Testis (tissue), 3 donors: Measurements from ENCODE around the gene PANX1. TPM values are rescaled to one million over a fixed set of nuclear protein-coding genes. Genes with fewer than 3 reads are reported as not detected.

Experiments
- DNase-seq: peaks from one replicate; pipeline ENCODE4 v3.0.0-alpha.2; 2019
- H3K27ac ChIP-seq, 2 donors: fragments of 200-600 bp; sonication (generic); one replicate each; pipeline ENCODE4 v1.5.1; 2019
- H3K27me3 ChIP-seq: fragments of 200-600 bp; sonication (generic); one replicate; pipeline ENCODE4 v1.5.1; 2019
- H3K36me3 ChIP-seq: fragments of 200-600 bp; sonication (generic); one replicate; pipeline ENCODE4 v1.5.1; 2017; ENCODE audit warnings: low read depth; ENCODE audit errors: missing control alignments
- H3K4me1 ChIP-seq: fragments of 200-600 bp; sonication (generic); one replicate; pipeline ENCODE4 v1.5.1; 2019
- H3K4me3 ChIP-seq, 2 donors: fragments of 200-600 bp; sonication (generic); one replicate each; pipeline ENCODE4 v1.5.1; 2017 to 2019
- H3K9me3 ChIP-seq: fragments of 200-600 bp; sonication (generic); one replicate; pipeline ENCODE4 v1.5.1; 2017
- POLR2A ChIP-seq: fragments of 450-650 bp; IDR thresholded peaks from one replicate; pipeline ENCODE4 v1.6.1; 2017; ENCODE audit warnings: antibody characterized with exemption, mild to moderate bottlenecking, moderate library complexity
- WGBS, 2 donors: methylation state at CpG; one replicate each; pipeline ENCODE4 v1.1.5; 2018; 5-methylcytosine and 5-hydroxymethylcytosine counted together
- intact Hi-C: fragments of 100-400 bp; cut with DNase I; formaldehyde crosslinking; loops from one replicate; pipeline ENCODE4 v1.15.1; 2023; ENCODE audit warnings: low total_unique reads
- polyA plus RNA-seq: library from polyadenylated mRNA; stranded (reverse); fragments of 350-450 nt; fragmentation: Illumina TruSeq; extraction: RNeasy Lipid Tissue Mini Kit (QIAGEN cat#74804); gene quantifications from one replicate; pipeline ENCODE4 v1.2.3, GENCODE V29; 2014; ENCODE audit warnings: low read depth, low replicate concordance; ENCODE audit not compliant: insufficient read depth
- total RNA-seq, 2 donors: library from RNA; depleted of rRNA; stranded (reverse); fragments of >200 nt; gene quantifications; one replicate each; pipeline ENCODE4 v1.2.3, GENCODE V29; 2016
- TF ChIP-seq, protein P1 (sequence below), 3 experiments: fragments of 450-650 bp in 2 of 3; fragments of 200-600 bp in 1 of 3; sonication (generic) in 1 of 3; IDR thresholded peaks; one replicate each; pipeline ENCODE4 v1.5.1; 2016 to 2019; ENCODE audit warnings: antibody characterized with exemption in 3 of 3, mild to moderate bottlenecking in 2 of 3, moderate library complexity in 1 of 3

PANX1 gene
- total and polyA plus RNA-seq, 3 donors from 2014 or later, result 22.2 to 55.3 (median 42.0) TPM

DNA sequence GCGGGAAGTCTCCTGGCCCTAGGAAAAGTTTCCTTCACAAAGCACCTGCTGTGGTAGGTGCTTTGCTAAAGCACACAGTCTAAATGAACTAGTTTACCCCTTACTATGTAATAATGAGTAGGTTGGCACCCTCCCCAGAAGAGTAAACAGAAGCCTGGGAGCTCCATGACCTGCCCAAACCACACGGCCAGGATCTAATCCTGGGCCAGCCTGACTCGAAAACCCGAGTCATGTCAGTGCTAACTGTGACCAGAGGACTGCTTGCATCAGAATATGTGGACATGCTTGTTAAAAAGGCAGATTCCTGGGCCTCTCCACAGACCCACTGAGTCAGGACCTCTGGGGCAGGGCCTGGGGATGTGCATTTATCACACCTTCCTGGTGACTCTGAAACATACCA, 67.7 kb downstream of the PANX1 start:
- H3K9me3 ChIP-seq, result no peaks in the 10 kb centered on the region
- 90 to 100% methylated on average over 4 of the region's 4 CpGs for WGBS, 2 donors
- no peaks in the 10 kb centered on the region for H3K27me3 ChIP-seq
- H3K4me1 ChIP-seq, result no peaks in the 10 kb centered on the region
- TF ChIP-seq, protein P1, sequence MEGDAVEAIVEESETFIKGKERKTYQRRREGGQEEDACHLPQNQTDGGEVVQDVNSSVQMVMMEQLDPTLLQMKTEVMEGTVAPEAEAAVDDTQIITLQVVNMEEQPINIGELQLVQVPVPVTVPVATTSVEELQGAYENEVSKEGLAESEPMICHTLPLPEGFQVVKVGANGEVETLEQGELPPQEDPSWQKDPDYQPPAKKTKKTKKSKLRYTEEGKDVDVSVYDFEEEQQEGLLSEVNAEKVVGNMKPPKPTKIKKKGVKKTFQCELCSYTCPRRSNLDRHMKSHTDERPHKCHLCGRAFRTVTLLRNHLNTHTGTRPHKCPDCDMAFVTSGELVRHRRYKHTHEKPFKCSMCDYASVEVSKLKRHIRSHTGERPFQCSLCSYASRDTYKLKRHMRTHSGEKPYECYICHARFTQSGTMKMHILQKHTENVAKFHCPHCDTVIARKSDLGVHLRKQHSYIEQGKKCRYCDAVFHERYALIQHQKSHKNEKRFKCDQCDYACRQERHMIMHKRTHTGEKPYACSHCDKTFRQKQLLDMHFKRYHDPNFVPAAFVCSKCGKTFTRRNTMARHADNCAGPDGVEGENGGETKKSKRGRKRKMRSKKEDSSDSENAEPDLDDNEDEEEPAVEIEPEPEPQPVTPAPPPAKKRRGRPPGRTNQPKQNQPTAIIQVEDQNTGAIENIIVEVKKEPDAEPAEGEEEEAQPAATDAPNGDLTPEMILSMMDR (IDR thresholded peaks at IDR 0.05), result no peak
- no peak for TF ChIP-seq POLR2A
- no peak for DNase-seq
- H3K4me3 ChIP-seq, result no peak overlapping the region
- intact Hi-C loops, result no loop called here
- H3K27ac ChIP-seq, result no peak overlapping the region
- H3K36me3 ChIP-seq, result no peaks in the 10 kb centered on the region

DNA sequence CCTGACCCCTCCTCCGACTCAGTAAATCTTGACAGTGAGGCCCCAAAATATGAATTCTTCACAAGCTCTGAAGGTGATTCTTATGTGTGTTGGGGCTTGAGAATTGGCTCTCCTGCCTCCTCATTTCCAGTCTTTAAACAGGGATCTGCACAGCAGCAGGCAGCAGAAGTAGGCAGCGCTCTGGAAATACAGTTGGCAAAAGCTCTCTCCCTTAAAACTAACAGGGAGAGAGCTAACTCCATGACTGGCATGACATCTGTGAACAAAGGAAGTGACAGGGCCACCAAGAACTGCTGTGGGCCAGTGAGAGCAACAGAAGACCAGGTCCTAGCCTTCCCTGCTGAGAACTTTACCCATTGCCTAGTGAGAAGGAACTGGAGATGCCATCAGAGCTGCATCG, 70.1 kb downstream of the PANX1 start:
- no peak overlapping the region for H3K4me3 ChIP-seq
- TF ChIP-seq, protein P1 (IDR thresholded peaks at IDR 0.05), result no peak
- no peak for TF ChIP-seq POLR2A
- intact Hi-C loops, result no loop called here
- H3K27ac ChIP-seq, result no peak overlapping the region
- DNase-seq, result no peak
- H3K36me3 ChIP-seq, result no peaks in the 10 kb centered on the region
- H3K27me3 ChIP-seq, result no peaks in the 10 kb centered on the region
- H3K9me3 ChIP-seq, result no peaks in the 10 kb centered on the region
- no peaks in the 10 kb centered on the region for H3K4me1 ChIP-seq
- 94 to 98% methylated on average over 3 of the region's 3 CpGs for WGBS, 2 donors

DNA sequence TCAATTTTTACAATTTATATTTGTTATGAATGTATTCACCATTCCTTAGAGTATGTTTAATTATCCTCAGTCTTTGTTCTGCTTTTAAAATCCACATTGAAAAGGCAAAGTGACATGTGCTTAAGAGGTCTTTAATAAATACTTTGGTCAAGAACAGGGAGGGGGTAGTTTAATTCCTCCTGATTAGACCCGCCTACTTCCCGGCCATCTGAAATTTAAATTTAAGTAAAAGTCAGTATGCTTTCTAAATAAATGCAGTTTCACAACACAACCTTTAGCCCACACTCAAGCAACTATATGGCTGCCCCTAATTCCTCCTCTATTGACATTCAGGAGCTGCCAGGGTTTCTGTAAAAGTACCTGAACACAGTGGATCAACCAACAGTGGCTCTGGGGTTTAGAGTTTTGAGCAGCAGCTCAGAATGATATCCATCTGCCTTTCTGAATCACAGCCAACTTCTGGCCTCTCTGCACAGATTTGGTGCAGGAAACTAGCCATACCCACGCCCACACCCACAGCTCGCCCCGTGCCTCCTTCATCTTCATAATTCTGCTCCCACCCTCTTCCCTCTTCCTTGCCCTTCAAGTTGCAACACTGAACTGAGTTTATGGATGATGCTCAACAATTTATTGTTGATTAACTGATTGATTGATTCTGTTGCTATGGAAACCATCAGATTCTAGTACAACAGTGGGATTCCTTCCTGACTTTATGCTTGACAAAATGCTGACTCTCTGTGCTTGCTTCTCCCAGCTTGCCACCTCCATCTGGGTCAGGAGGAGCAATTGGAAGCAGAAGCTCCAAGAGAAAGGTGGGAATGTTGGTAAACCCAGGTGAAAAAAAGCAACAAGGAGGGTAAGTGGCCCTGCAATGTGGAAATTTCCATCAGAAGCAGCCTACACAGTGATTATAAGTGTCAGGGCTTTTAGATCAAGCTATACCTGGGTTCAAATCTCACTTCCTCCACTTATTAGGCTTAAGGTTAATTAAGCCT, 70.8 kb downstream of the PANX1 start:
- TF ChIP-seq POLR2A, result no peak
- TF ChIP-seq, protein P1 (IDR thresholded peaks at IDR 0.05), result no peak
- Histone ChIP-seq H3K9me3 (no peaks in the 10 kb centered on the region), H3K4me3 (no peak overlapping the region), H3K36me3 (no peaks in the 10 kb centered on the region), H3K27ac (no peak overlapping the region), H3K4me1 (no peaks in the 10 kb centered on the region), H3K27me3 (no peaks in the 10 kb centered on the region)
- intact Hi-C loops, result no loop called here
- WGBS, 2 donors, result 85 to 86% methylated on average over 5 of the region's 5 CpGs
- DNase-seq, result no peak

DNA sequence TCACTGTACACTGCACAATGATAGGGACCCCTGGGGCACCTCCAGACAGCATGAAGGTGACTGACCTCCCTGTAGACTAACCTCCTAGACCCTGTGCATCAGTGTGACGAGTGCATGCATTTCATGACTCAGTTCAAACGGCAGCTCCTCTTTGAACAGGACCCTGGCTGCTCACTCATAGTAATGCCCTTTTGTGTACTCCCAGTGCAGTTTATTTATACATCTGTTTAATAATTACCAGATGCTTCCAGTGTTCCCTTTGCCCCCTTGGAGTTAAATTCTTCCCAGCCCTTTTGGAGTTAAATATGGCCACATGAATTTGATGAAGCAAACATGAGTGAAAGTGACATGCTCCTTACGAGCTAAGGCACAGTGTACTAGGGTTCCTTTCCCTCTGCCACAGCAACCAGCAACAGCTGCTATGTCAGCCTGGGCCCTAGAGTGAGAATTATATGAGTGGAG, 72.4 kb downstream of the PANX1 start:
- H3K27ac ChIP-seq, result no peak overlapping the region
- H3K4me3 ChIP-seq, result no peak overlapping the region
- DNase-seq, result no peak
- no peaks in the 10 kb centered on the region for H3K27me3 ChIP-seq
- H3K36me3 ChIP-seq, result no peaks in the 10 kb centered on the region
- no peaks in the 10 kb centered on the region for H3K4me1 ChIP-seq
- no peak for TF ChIP-seq POLR2A
- TF ChIP-seq, protein P1 (IDR thresholded peaks at IDR 0.05), result no peak
- H3K9me3 ChIP-seq, result no peaks in the 10 kb centered on the region
- intact Hi-C loops, result no loop called here
- 65 to 69% methylated on average over 3 of the region's 3 CpGs for WGBS, 2 donors
